Cardiac muscle cell (in vitro differentiated cells and primary cell): Measurements from ENCODE around the gene CD300H. TPM values are rescaled to one million over a fixed set of nuclear protein-coding genes. Genes with fewer than 3 reads are reported as not detected.

Experiments
- DNase-seq, 2 donors: peaks; one replicate each; pipeline versions ENCODE4 v3.0.0 to v3.0.0-alpha.2; 2010 to 2017; ENCODE audit warnings: low read depth in 1 of 2, low spot score in 1 of 2
- H3K27ac ChIP-seq: fragments of 200-600 bp; sonication (generic); 2 replicates; pipeline ENCODE4 v1.5.1; 2016
- H3K27me3 ChIP-seq: fragments of 200-600 bp; sonication (generic); 2 replicates; pipeline ENCODE4 v1.6.0; 2016; ENCODE audit warnings: control low read depth
- H3K36me3 ChIP-seq: fragments of 200-600 bp; sonication (generic); 2 replicates; pipeline ENCODE4 v1.5.1; 2016; ENCODE audit warnings: control low read depth
- H3K4me1 ChIP-seq: fragments of 200-600 bp; sonication (generic); 2 replicates; pipeline ENCODE4 v1.8.1; 2017; ENCODE audit warnings: low read depth, mild to moderate bottlenecking, mixed run types
- H3K4me3 ChIP-seq: fragments of 200-600 bp; sonication (generic); 2 replicates; pipeline ENCODE4 v1.5.1; 2016; ENCODE audit warnings: mild to moderate bottlenecking
- H3K9me3 ChIP-seq: fragments of 200-600 bp; sonication (generic); 2 replicates; pipeline ENCODE4 v1.5.1; 2017; ENCODE audit warnings: low read depth, mild to moderate bottlenecking, control low read depth
- CTCF ChIP-seq: IDR thresholded peaks from 2 replicates; pipeline ENCODE4 v1.5.1; 2012; ENCODE audit warnings: low read depth, mild to moderate bottlenecking, low read length
- polyA plus RNA-seq: library from polyadenylated mRNA; unstranded; fragments of >200 nt; fragmentation: Nextera tagmentation; extraction: Ambion mirVana; gene quantifications from 2 replicates; pipeline ENCODE4 v1.2.1, GENCODE V29; 2016
- total RNA-seq: library from RNA; depleted of rRNA; stranded (reverse); fragments of >200 nt; gene quantifications from 2 replicates; pipeline ENCODE4 v1.2.3, GENCODE V29; 2016

The CD300H gene
- total and polyA plus RNA-seq, 2 experiments from 2014 or later, result not detected

DNA sequence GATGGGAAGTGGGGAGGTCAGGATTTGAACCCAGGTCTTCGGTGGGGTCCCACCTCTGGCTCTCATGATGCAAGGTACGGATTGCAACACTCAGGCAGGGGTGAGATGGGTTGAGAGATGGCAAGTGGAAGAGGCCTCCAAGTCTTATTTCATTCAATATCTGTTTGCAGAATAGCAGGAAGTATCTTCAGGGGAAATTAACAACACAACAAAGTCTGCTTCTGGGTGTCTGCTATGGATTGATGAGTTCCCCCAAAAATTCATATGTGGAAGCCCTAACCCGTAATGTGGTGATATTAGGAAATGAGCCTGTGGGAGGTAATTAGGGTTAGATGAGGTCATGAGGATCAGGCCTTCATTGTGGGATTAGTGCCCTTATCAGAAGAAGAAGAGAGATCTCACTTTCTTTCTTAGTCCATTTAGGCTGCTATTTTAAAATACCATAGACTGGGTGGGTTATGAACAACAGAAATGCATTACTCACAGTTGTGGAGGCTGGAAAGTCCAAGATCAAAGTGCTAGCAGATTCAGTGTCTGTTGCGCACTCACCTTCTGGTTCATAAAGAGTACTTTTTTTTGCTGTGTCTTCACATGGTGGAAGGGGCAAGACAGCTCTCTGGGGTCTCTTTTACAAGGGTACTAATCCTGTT lies 4.4 kb upstream of the CD300H start:
- no peak overlapping the region for H3K4me3 ChIP-seq
- DNase-seq, result no peak
- no peaks in the 10 kb centered on the region for H3K4me1 ChIP-seq
- TF ChIP-seq CTCF, result no peak
- no peaks in the 10 kb centered on the region for H3K9me3 ChIP-seq
- no peaks in the 10 kb centered on the region for H3K36me3 ChIP-seq
- no peaks in the 10 kb centered on the region for H3K27me3 ChIP-seq
- no peak overlapping the region for H3K27ac ChIP-seq

DNA sequence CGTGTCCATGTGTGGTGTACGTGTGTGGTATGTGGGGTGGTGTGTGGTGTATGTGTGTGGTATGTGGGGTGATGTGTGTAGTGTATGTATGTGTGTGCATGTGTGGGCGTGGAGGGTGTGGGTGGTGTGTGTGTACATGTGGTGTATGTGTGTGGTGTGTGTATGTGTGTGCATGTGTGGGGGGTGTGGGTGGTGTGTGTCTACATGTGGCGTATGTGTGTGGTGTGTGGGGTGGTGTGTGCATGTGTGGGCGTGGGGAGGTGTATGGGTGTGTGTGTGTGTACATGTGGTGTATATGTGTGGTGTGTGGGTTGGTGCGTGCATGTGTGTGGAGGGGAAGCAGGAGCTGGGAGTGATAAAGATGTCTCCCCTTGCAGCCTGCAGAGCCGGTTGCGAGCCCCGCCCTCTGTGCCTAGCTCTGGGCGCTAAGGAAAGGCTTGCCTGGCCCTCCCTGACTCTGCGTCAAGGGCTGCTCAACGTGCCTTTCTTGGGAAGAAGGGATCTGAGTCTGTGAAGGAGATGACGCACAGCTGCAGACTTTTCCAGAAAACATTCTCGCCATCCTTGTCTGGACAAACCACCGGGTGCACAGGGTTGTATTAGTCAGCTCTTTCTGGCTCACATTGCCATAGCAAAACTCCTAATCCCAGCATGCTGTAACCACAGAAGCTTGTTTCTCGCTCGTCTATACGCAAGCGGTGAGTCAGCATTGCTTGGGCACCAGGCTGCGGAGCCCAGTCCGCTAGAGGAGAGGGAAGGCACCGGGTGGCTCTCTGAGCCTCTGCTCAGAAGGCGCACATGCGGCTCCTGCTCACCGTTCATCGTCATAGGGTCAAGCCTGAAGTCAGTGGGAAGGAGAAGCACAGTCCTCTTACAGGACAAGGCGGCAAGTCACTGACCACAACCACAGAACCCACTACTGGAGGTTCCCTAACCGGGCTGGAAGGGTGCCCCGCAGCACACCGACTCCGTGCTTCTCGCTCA lies 2.0 kb upstream of the CD300H start:
- TF ChIP-seq CTCF, result no peak
- no peak overlapping the region for H3K4me3 ChIP-seq
- H3K9me3 ChIP-seq, result no peaks in the 10 kb centered on the region
- no peak overlapping the region for H3K27ac ChIP-seq
- no peaks in the 10 kb centered on the region for H3K36me3 ChIP-seq
- peak in 1 of 2 donors; percentile 99 for DNase-seq
- H3K27me3 ChIP-seq, result no peaks in the 10 kb centered on the region
- no peaks in the 10 kb centered on the region for H3K4me1 ChIP-seq

GRCh38 chr17:74568106-74568873 lies 981 bp upstream of the CD300H start:
- peak in 1 of 2 donors; percentile 73 for DNase-seq
- no peak overlapping the region for H3K4me3 ChIP-seq
- no peak for TF ChIP-seq CTCF

DNA sequence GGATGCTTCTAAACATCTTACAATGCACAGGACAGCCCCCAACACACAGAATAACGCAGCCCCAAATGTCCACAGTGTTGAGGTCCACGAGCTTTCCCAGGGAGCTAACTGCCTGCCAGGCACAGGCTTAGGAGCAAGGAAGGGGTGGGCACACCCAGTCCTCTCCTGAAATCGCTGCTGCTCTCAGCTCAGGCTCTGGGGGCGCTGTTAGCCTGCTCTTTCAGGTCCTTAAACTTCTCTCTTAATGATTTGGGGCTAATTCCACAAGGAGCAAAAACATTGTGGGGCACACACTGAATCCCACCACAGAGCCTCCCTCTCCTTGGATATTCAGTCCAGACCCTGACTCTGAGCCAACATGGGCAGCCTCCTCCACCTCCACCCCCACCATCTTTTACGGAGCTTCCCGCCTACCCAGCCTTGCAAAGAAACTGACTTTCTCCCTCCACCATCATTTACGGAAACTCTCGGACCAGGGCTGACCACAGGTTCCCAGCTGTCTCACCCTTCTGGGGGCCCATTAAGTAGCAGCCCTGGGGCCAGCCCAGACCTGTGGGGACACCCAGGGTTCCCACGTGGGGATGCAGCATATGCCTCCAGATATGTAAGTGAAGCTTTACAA lies 1.1 kb downstream of the CD300H start:
- H3K9me3 ChIP-seq, result no peaks in the 10 kb centered on the region
- no peaks in the 10 kb centered on the region for H3K36me3 ChIP-seq
- no peak overlapping the region for H3K27ac ChIP-seq
- H3K4me1 ChIP-seq, result no peaks in the 10 kb centered on the region
- DNase-seq, result peak; percentile 61 to 67
- H3K4me3 ChIP-seq, result no peak overlapping the region
- peak; percentile 76 for TF ChIP-seq CTCF
- H3K27me3 ChIP-seq, result no peaks in the 10 kb centered on the region

More at GRCh38 chr17:74568106-74568873, 981 bp upstream of the CD300H start:
- Histone ChIP-seq H3K36me3 (no peaks in the 10 kb centered on the region), H3K9me3 (no peaks in the 10 kb centered on the region), H3K27me3 (no peaks in the 10 kb centered on the region), H3K27ac (no peak overlapping the region), H3K4me1 (no peaks in the 10 kb centered on the region)

- TF ChIP-seq CTCF, result no peak
- no peak overlapping the region for H3K27ac ChIP-seq
Measured at GRCh38 chr17:74565126-74565525, 2.2 kb downstream of the CD300H start.

More at GRCh38 chr17:74565126-74565525, 2.2 kb downstream of the CD300H start:
- no peak for DNase-seq
- Histone ChIP-seq H3K4me1 (no peaks in the 10 kb centered on the region), H3K36me3 (no peaks in the 10 kb centered on the region), H3K4me3 (no peak overlapping the region), H3K27me3 (no peaks in the 10 kb centered on the region), H3K9me3 (no peaks in the 10 kb centered on the region)
